Measurements from ENCODE around the gene C11orf87. TPM values are rescaled to one million over a fixed set of nuclear protein-coding genes. Genes with fewer than 3 reads are reported as not detected.

The C11orf87 gene
- total and polyA plus RNA-seq, 10 of the 15 experiments (the other 5 are each of a cell fraction or from before 2014, with no cell fraction given): not detected

DNA sequence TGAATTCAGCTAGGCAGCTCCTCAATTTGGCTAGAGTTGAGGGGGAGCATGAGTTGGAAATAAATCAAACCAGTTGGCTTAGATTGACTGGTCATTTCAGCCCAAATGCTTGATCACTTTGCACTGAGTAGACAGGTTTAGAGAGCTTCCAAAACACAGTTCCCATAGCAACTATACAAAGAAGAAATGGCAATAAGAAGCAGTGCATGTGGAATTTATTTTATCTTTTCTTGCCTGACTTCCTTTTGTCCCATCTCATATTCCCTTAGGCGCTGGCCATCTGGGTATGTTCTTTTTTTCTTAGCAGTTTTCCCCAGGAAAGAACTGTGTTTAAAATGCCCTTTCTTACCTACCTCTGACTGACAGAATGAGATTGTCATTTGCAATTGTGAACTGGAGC lies 38.7 kb upstream of the C11orf87 start:
- Histone ChIP-seq H3K79me2 (ENCODE audit: control insufficient read depth, insufficient read depth, low read length) (no peaks in the 10 kb centered on the region), H3K27me3 (replicated peaks in 1 of 2; ENCODE audit: control insufficient read depth in 2 of 2, insufficient read depth in 2 of 2, low read length in 1 of 2) (no peaks in the 10 kb centered on the region; a peak in 1 of 4 replicates), H3K9ac (ENCODE audit: control insufficient read depth, insufficient read depth, low read length) (no peak overlapping the region), H3K27ac (ENCODE audit: control insufficient read depth, insufficient read depth) (no peak overlapping the region), H4K20me1 (ENCODE audit: control insufficient read depth, insufficient read depth) (no peaks in the 10 kb centered on the region), H3K9me3 (replicated peaks; ENCODE audit: control insufficient read depth, insufficient read depth, low read length) (no peaks in the 10 kb centered on the region), H3K36me3 (ENCODE audit: control insufficient read depth in 2 of 2, insufficient read depth in 2 of 2, low read length in 1 of 2) (no peaks in the 10 kb centered on the region), H2AFZ (ENCODE audit: control insufficient read depth, low read depth, low read length) (no peak overlapping the region), H3K4me2 (ENCODE audit: control insufficient read depth, insufficient read depth) (no peak overlapping the region), H3K4me1 (ENCODE audit: control insufficient read depth, insufficient read depth, low read length) (no peaks in the 10 kb centered on the region), H3K4me3 (no peak overlapping the region)
- 0% methylated on average over 1 of the region's 1 CpG for WGBS (ENCODE audit: insufficient coverage, insufficient replicate concordance, low lambda C conversion rate, missing lambda C conversion rate)
- DNase-seq (ENCODE audit: low read depth, low spot score): no peak
- in situ Hi-C loops (cut with MboI) (no loop called here), intact Hi-C loops (cut with micrococcal nuclease; ENCODE audit: unreplicated experiment) (no loop called here)
- TF ChIP-seq GATAD2B (conservative IDR thresholded peaks at IDR 0.05; ENCODE audit: low read depth) (no peak), POLR2A (IDR thresholded peaks at IDR 0.05; ENCODE audit: low read depth, low read length) (no peak), ZNF274 (IDR thresholded peaks at IDR 0.05; ENCODE audit: insufficient read depth, insufficient read length) (no peak)
- no TSS peak for BruUV-seq (replicated peaks)
- ChIA-PET RAD21 (ENCODE audit: unreplicated experiment) (no interaction called here), SMC1A (ENCODE audit: uncharacterized antibody, unreplicated experiment) (interaction anchor here (1.0 kb wide), 1 partner anchor 185 kb away, joined by 3 read pairs; no protein-coding TSS in a partner anchor), CTCF (interaction anchor here (0.8 kb wide), 1 partner anchor 595 kb away, joined by 3 read pairs; no protein-coding TSS in a partner anchor), POLR2A (no interaction called here)
- no peak for FAIRE-seq
- ATAC-seq: no peak

DNA sequence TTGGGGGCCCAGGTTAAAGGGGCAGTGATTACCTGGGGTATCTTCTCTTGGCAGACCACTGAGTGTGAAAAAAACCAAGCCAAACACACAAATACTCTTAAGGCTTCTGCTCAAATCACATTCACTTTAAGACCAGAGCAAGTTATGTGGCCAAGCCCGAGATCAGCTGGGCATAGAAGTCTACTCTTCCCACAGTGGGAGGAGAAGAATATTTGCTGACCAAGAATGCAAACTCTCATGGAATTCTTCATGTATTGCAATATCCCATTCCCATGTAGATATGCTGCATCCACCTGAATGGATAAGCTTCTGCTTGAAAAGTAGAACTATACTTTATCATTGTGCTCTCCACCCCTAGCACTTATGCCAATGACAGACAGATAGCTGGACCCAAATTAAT lies 37.1 kb upstream of the C11orf87 start:
- H3K9ac ChIP-seq (ENCODE audit: control insufficient read depth, insufficient read depth, low read length): no peak overlapping the region
- no peaks in the 10 kb centered on the region for H3K4me1 ChIP-seq (ENCODE audit: control insufficient read depth, insufficient read depth, low read length)
- intact Hi-C loops (cut with micrococcal nuclease; ENCODE audit: unreplicated experiment) (no loop called here), in situ Hi-C loops (cut with MboI) (no loop called here)
- H3K27me3 ChIP-seq (replicated peaks in 1 of 2; ENCODE audit: control insufficient read depth in 2 of 2, insufficient read depth in 2 of 2, low read length in 1 of 2): no peaks in the 10 kb centered on the region; a peak in 1 of 4 replicates
- H3K4me2 ChIP-seq (ENCODE audit: control insufficient read depth, insufficient read depth): no peak overlapping the region
- DNase-seq (ENCODE audit: low read depth, low spot score): no peak
- no peaks in the 10 kb centered on the region for H3K79me2 ChIP-seq (ENCODE audit: control insufficient read depth, insufficient read depth, low read length)
- POLR2A ChIA-PET: no interaction called here
- ATAC-seq: no peak
- WGBS (ENCODE audit: insufficient coverage, insufficient replicate concordance, low lambda C conversion rate, missing lambda C conversion rate): 0% methylated on average over 1 of the region's 1 CpG
- H3K36me3 ChIP-seq (ENCODE audit: control insufficient read depth in 2 of 2, insufficient read depth in 2 of 2, low read length in 1 of 2): no peaks in the 10 kb centered on the region
- RAD21 ChIA-PET (ENCODE audit: unreplicated experiment): no interaction called here
- no peak overlapping the region for H3K27ac ChIP-seq (ENCODE audit: control insufficient read depth, insufficient read depth)
- no peaks in the 10 kb centered on the region for H4K20me1 ChIP-seq (ENCODE audit: control insufficient read depth, insufficient read depth)
- no peaks in the 10 kb centered on the region for H3K9me3 ChIP-seq (replicated peaks; ENCODE audit: control insufficient read depth, insufficient read depth, low read length)
- no peak for FAIRE-seq
- BruUV-seq (replicated peaks): no TSS peak
- CTCF ChIA-PET: no interaction called here
- SMC1A ChIA-PET (ENCODE audit: uncharacterized antibody, unreplicated experiment): interaction anchor here (1.1 kb wide), 1 partner anchor 27 kb away, joined by 3 read pairs; no protein-coding TSS in a partner anchor
- no peak overlapping the region for H2AFZ ChIP-seq (ENCODE audit: control insufficient read depth, low read depth, low read length)
- H3K4me3 ChIP-seq: no peak overlapping the region
- TF ChIP-seq ZNF24 (IDR thresholded peaks at IDR 0.05) (no peak), FOS (IDR thresholded peaks at IDR 0.05; ENCODE audit: borderline replicate concordance, extremely low read depth, insufficient read length) (no peak), ESRRA (IDR thresholded peaks at IDR 0.05; ENCODE audit: low read length) (no peak), MTA2 (IDR thresholded peaks at IDR 0.05; ENCODE audit: low read depth) (no peak), TCF12 (IDR thresholded peaks at IDR 0.05; ENCODE audit: low read depth, low read length) (no peak), EZH2 (IDR thresholded peaks at IDR 0.05; ENCODE audit: borderline replicate concordance, control insufficient read depth, low read depth, low read length) (no peak)
- TF ChIP-seq, protein P1, sequence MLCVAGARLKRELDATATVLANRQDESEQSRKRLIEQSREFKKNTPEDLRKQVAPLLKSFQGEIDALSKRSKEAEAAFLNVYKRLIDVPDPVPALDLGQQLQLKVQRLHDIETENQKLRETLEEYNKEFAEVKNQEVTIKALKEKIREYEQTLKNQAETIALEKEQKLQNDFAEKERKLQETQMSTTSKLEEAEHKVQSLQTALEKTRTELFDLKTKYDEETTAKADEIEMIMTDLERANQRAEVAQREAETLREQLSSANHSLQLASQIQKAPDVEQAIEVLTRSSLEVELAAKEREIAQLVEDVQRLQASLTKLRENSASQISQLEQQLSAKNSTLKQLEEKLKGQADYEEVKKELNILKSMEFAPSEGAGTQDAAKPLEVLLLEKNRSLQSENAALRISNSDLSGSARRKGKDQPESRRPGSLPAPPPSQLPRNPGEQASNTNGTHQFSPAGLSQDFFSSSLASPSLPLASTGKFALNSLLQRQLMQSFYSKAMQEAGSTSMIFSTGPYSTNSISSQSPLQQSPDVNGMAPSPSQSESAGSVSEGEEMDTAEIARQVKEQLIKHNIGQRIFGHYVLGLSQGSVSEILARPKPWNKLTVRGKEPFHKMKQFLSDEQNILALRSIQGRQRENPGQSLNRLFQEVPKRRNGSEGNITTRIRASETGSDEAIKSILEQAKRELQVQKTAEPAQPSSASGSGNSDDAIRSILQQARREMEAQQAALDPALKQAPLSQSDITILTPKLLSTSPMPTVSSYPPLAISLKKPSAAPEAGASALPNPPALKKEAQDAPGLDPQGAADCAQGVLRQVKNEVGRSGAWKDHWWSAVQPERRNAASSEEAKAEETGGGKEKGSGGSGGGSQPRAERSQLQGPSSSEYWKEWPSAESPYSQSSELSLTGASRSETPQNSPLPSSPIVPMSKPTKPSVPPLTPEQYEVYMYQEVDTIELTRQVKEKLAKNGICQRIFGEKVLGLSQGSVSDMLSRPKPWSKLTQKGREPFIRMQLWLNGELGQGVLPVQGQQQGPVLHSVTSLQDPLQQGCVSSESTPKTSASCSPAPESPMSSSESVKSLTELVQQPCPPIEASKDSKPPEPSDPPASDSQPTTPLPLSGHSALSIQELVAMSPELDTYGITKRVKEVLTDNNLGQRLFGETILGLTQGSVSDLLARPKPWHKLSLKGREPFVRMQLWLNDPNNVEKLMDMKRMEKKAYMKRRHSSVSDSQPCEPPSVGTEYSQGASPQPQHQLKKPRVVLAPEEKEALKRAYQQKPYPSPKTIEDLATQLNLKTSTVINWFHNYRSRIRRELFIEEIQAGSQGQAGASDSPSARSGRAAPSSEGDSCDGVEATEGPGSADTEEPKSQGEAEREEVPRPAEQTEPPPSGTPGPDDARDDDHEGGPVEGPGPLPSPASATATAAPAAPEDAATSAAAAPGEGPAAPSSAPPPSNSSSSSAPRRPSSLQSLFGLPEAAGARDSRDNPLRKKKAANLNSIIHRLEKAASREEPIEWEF (IDR thresholded peaks at IDR 0.05; ENCODE audit: insufficient replicate concordance, low read depth, low read length): no peak
- TF ChIP-seq, protein P2, sequence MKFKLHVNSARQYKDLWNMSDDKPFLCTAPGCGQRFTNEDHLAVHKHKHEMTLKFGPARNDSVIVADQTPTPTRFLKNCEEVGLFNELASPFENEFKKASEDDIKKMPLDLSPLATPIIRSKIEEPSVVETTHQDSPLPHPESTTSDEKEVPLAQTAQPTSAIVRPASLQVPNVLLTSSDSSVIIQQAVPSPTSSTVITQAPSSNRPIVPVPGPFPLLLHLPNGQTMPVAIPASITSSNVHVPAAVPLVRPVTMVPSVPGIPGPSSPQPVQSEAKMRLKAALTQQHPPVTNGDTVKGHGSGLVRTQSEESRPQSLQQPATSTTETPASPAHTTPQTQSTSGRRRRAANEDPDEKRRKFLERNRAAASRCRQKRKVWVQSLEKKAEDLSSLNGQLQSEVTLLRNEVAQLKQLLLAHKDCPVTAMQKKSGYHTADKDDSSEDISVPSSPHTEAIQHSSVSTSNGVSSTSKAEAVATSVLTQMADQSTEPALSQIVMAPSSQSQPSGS (IDR thresholded peaks at IDR 0.05; ENCODE audit: low read length): no peak
